AG09319 (cell line): ENCODE measurements around the gene TDRKH.

ENCODE experiments used
- DNase-seq: peaks from one replicate; pipeline ENCODE4 v3.0.0-alpha.2; 2010; ENCODE audit warnings: low read depth; ENCODE audit errors: extremely low read depth
- TF ChIP-seq, protein P1 (sequence below): IDR thresholded peaks from 2 replicates; pipeline ENCODE4 v1.5.1; 2011; ENCODE audit warnings: low read depth, mild to moderate bottlenecking, inconsistent platforms, low read length, moderate library complexity

The TDRKH gene, protein sequence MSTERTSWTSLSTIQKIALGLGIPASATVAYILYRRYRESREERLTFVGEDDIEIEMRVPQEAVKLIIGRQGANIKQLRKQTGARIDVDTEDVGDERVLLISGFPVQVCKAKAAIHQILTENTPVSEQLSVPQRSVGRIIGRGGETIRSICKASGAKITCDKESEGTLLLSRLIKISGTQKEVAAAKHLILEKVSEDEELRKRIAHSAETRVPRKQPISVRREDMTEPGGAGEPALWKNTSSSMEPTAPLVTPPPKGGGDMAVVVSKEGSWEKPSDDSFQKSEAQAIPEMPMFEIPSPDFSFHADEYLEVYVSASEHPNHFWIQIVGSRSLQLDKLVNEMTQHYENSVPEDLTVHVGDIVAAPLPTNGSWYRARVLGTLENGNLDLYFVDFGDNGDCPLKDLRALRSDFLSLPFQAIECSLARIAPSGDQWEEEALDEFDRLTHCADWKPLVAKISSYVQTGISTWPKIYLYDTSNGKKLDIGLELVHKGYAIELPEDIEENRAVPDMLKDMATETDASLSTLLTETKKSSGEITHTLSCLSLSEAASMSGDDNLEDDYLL

DNA sequence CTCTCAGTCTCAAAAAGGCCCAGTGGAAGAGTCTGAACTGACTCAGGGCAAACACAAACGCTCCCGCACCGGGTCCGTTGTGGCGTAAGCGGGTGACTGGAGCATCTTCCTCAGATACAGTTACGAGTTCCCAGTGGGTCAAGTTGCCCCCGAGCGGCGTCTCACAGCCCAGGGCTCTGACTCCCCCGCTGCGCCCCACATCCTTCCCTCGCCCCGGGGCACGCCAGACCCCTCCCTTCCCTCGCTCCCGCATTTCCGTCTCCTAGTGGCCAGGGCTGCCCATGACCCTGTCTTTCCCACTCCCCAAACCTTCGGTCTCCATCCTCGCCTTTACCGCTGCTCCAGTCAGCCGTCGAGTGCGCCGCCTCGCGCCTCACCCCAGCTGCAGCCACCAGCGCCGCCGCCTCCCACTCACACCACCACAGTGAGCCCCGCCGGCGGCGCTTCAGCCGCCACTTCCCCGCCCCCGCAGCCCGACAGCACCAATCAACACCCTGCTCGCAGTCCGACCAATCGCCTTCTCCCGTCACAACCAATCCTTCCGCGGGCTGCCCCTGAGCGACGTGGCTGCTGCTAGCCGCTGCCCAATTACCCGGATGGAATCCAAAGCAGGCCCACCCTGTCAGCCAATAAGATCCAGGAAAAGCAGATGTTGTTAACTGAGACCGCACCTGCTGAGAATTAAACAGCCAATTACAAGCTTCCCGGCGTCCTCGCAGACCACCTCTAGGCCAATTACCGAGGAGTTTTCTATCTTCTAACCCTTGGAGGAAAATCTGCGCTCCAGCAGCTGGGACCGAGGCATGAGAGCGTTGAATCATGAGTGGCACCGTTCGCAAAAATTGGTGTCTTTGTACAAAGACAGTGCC, at the start of gene TDRKH:
TSS of gene TDRKH (minus strand) at position 430 of the 869 bp plus-strand sequence. CDS start 7,478 bp downstream, outside the sequence.
- TF ChIP-seq, protein P1, sequence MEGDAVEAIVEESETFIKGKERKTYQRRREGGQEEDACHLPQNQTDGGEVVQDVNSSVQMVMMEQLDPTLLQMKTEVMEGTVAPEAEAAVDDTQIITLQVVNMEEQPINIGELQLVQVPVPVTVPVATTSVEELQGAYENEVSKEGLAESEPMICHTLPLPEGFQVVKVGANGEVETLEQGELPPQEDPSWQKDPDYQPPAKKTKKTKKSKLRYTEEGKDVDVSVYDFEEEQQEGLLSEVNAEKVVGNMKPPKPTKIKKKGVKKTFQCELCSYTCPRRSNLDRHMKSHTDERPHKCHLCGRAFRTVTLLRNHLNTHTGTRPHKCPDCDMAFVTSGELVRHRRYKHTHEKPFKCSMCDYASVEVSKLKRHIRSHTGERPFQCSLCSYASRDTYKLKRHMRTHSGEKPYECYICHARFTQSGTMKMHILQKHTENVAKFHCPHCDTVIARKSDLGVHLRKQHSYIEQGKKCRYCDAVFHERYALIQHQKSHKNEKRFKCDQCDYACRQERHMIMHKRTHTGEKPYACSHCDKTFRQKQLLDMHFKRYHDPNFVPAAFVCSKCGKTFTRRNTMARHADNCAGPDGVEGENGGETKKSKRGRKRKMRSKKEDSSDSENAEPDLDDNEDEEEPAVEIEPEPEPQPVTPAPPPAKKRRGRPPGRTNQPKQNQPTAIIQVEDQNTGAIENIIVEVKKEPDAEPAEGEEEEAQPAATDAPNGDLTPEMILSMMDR = peak; percentile 10

DNA sequence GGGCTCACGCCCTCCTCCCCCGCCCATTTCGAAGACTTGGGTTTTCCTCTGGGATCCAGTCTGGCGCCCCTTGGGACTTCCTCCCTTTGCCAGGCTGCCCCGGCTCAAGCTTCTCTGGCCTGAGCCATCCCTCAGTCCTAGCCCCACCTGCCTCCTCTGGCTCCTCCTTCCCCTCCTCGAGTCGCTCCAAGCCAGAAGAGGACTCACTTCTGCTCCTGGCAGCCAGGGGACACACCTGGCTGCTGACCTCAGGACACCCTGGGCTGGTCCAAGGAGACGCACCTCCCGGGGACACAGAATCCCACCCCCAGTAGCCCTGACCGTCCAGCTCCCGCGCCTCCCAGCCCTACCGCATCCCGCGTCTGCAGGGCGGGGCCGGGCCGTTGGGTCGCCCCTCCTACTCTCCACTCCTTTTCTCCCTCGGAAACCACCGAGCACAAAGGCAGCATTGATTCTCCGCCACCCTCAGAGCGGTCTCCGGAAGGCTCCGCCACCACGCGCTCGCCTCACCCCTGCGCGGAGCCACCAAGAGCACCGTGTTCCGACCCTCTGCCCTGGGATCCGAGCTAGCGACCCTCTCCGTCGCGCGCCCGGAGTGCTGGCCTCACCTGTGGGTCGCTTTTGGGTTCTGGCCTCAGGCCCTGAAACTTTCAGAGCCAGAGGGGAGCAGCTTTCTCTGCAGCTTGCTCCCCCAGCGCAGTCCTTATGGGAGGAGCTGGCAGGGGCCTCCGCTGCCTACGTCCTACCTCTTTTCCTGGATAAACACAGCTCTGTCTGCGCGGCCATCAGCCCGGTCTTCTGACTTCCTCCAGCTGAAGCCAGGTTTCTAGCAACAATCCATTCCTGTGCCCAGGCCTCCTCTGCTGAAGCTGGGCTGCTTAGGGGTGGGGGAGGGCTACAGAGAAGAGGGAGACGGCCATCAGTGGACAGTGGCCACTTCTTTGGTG, 49.4 kb upstream of the TDRKH start, which contains the start of gene C2CD4D:
TSS of gene C2CD4D (minus strand) at position 364 of the 947 bp plus-strand sequence. CDS start 831 bp downstream, outside the sequence.
- TF ChIP-seq, protein P1 = no peak
- DNase-seq = no peak

More for the DNA sequence above, at the start of gene TDRKH:
- peak; percentile 99 for DNase-seq

DNA sequence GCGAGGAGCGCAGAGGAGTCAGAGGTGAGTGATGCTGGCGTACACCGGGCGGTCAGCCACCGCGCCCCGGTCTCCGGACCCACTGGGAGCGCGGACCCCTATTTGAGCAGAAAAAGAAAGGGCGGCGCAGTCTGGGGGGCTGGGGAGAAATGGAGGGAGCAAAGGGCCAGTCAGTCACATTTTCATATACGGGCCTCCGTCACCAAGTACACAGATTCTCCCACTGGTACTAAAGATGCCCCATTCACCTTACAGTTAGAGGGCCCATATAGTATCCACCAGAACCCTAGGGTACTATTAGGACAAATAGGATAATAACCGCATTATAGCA, 48.7 kb upstream of the TDRKH start:
- TF ChIP-seq, protein P1 = no peak
- no peak for DNase-seq

DNA sequence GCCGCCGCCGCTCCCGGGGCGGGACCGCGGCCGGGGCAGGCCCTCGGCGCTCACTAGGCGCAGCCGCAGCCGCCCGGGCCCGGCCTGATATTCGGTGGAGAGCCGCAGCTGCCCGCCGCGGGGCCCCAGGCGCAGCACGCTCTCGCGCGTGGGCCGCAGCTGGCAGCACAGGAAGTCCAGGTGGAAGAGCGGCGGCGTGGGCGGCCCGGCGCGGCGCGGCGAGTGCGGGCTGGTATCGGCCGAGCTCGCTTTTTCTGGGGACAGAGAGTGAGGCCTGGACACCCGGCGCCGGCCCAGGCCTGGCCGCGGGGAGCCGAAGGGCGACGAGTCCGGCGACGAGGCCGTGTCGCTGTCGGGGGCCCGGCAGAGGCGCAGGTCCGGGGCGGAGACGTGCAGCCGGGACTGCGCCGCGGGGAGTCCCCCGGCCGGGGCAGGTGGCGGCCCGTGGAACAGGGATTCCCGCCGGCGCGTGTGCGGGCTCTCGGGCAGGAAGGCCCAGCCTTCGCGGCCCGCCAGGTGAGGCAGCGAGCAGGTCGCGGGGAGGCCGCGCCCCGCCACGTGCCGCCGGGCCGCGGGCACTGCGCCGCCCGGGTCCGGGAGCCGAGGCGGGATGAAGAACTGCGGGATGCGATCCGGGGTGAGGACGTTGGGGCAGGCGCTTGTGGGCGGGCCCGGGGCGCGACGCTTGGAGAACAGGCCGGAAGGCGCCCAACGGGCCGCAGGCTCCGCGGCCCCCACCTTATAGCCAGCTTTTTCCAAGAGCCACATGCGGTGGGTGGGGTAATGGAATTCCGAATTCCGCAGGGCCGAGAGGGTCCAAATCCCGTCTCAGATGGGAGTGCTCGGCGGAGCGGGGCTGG, 48.2 kb upstream of the TDRKH start:
- DNase-seq = no peak
- TF ChIP-seq, protein P1 = no peak

GRCh38 chr1:151837884-151838221, 47.6 kb upstream of the TDRKH start:
- TF ChIP-seq, protein P1 = no peak

DNA sequence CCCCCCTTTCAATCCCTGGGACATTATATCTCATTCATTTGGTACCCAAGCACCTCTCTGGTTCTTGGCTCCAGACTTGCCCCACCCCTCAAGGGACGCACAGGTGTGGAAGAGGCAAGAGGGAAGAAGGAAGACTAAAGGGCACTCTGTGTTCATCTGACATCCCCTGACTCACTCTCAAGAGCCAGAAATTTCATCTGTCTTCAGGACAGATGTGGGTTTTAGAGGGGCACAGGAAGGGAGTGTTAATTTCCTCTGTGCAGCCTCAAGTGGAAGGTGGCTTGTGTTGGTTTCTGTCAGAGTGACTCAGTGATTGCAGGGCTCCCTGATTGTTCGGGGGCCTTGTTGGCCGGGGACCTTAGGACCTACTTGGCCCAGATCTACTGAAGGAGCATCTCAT, 46.9 kb upstream of the TDRKH start:
- no peak for DNase-seq
- TF ChIP-seq, protein P1 = no peak

More at GRCh38 chr1:151837884-151838221, 47.6 kb upstream of the TDRKH start:
- no peak for DNase-seq
